Gastrocnemius medialis (tissue), 4 donors: ENCODE data around the gene PEX5L.

Experiments used
- POLR2A ChIP-seq, 2 donors: fragments of 450-650 bp; IDR thresholded peaks; one replicate each; pipeline ENCODE4 v1.6.1; 2017; ENCODE audit warnings: antibody characterized with exemption in 2 of 2, mild to moderate bottlenecking in 2 of 2, moderate library complexity in 2 of 2
- TF ChIP-seq, protein P1 (sequence below), 5 experiments: fragments of 450-650 bp in 3 of 5; fragments of 200-600 bp in 2 of 5; sonication (generic) in 2 of 5; IDR thresholded peaks in 4 of 5; conservative IDR thresholded peaks in 1 of 5; 1 replicate in 4 of 5; 2 replicates in 1 of 5; pipeline ENCODE4 v1.5.1; 2016 to 2019; ENCODE audit warnings: antibody characterized with exemption in 5 of 5, mild to moderate bottlenecking in 3 of 5, moderate library complexity in 3 of 5

DNA sequence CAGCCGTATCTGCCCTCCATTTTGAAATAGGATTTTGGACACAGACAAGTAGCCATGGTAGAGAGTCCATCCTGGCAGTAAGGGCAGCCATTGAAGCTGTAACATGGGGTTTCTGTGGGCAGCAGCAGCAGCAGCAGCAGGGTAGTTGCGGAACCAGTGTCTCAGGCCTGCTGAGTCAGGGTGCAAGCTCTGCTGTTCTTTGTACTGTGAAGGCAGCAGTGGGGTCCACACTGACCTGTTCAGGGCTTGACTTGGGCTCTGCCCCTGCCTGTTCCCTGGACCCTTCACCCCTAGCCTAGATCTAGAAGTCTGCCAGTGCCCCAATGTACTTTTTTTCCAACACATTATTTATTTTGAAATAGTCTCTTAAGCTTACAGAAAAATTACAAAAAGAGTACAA, 9.7 kb downstream of the PEX5L start:
- TF ChIP-seq, protein P1, sequence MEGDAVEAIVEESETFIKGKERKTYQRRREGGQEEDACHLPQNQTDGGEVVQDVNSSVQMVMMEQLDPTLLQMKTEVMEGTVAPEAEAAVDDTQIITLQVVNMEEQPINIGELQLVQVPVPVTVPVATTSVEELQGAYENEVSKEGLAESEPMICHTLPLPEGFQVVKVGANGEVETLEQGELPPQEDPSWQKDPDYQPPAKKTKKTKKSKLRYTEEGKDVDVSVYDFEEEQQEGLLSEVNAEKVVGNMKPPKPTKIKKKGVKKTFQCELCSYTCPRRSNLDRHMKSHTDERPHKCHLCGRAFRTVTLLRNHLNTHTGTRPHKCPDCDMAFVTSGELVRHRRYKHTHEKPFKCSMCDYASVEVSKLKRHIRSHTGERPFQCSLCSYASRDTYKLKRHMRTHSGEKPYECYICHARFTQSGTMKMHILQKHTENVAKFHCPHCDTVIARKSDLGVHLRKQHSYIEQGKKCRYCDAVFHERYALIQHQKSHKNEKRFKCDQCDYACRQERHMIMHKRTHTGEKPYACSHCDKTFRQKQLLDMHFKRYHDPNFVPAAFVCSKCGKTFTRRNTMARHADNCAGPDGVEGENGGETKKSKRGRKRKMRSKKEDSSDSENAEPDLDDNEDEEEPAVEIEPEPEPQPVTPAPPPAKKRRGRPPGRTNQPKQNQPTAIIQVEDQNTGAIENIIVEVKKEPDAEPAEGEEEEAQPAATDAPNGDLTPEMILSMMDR (IDR thresholded peaks at IDR 0.05 in 4 of 5, conservative IDR thresholded peaks at IDR 0.05 in 1 of 5), result no peak
- TF ChIP-seq POLR2A (IDR thresholded peaks at IDR 0.05), result no peak
